Prostate gland (tissue), 2 donors: ENCODE data around the gene PRR12.

Source experiments
- POLR2AphosphoS5 ChIP-seq: sonication (generic); formaldehyde crosslinking; IDR thresholded peaks from one replicate; pipeline ENCODE4 v1.6.1; 2017; ENCODE audit warnings: antibody characterized with exemption
- TF ChIP-seq, protein P1 (sequence below), 4 experiments: fragments of 200-600 bp in 2 of 4; fragments of 450-650 bp in 2 of 4; sonication (generic) in 2 of 4; IDR thresholded peaks; 1 replicate in 3 of 4; 2 replicates in 1 of 4; pipeline ENCODE4 v1.5.1; 2016 to 2019; ENCODE audit warnings: antibody characterized with exemption in 4 of 4, mild to moderate bottlenecking in 2 of 4, moderate library complexity in 2 of 4

DNA sequence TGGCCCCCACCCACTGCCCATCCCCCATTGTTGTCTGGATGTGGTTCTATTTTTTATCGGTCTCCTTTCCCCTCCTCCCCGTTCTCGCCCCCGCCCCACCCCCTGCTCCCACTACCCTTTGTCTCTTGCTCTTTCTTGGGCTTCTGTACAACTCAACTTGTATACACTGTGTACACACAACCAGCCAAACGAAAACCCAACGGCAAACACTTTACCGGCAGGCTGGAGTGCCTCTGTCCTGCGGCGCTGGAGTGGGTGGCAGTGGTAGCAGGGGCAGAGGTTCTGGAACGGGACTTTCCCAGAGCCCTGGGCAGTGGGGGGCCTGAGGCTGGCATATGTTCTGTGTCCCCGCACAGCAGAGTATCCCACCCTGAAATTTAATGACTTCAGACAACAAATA lies 35.2 kb downstream of the PRR12 start:
- no peak for TF ChIP-seq POLR2AphosphoS5
- TF ChIP-seq, protein P1, sequence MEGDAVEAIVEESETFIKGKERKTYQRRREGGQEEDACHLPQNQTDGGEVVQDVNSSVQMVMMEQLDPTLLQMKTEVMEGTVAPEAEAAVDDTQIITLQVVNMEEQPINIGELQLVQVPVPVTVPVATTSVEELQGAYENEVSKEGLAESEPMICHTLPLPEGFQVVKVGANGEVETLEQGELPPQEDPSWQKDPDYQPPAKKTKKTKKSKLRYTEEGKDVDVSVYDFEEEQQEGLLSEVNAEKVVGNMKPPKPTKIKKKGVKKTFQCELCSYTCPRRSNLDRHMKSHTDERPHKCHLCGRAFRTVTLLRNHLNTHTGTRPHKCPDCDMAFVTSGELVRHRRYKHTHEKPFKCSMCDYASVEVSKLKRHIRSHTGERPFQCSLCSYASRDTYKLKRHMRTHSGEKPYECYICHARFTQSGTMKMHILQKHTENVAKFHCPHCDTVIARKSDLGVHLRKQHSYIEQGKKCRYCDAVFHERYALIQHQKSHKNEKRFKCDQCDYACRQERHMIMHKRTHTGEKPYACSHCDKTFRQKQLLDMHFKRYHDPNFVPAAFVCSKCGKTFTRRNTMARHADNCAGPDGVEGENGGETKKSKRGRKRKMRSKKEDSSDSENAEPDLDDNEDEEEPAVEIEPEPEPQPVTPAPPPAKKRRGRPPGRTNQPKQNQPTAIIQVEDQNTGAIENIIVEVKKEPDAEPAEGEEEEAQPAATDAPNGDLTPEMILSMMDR (IDR thresholded peaks at IDR 0.05): no peak
